SK-N-SH (cell line): ENCODE data around the gene RAMP2. TPM values are rescaled to one million over a fixed set of nuclear protein-coding genes. Genes with fewer than 3 reads are reported as not detected.
A peak's percentile ranks its signal among the peaks of the same experiment; 100 is the strongest.

Experiments
- CTCF ChIA-PET: fragments of 300-600, 350-600 bp; formaldehyde crosslinking; extraction: SDS; loops from one replicate; lab custom pipeline; 2021; lab: Yijun Ruan, JAX
- POLR2A ChIA-PET: fragments of 350-600 bp; sonication (Branson Sonifier 250); formaldehyde crosslinking; extraction: SDS; loops from one replicate; lab custom pipeline; 2020; ENCODE audit warnings: antibody characterized with exemption, inconsistent platforms; lab: Yijun Ruan, JAX
- DNase-seq: peaks from one replicate; pipeline ENCODE4 v3.0.0; 2012
- H2AFZ ChIP-seq: fragments of 200-600 bp; sonication (generic); 2 replicates; pipeline ENCODE4 v1.8.1; 2016; ENCODE audit warnings: antibody characterized with exemption, mild to moderate bottlenecking, low read depth
- H3F3A ChIP-seq: fragments of 200-600 bp; sonication (generic); replicated peaks from 2 replicates; pipeline ENCODE3; 2016; ENCODE audit warnings: antibody characterized with exemption, mild to moderate bottlenecking; ENCODE audit not compliant: insufficient read depth
- H3K27ac ChIP-seq, 2 experiments: fragments of 200-500 bp in 1 of 2; fragments of 200-600 bp in 1 of 2; sonication (Bioruptor generic) in 1 of 2; sonication (generic), shearing (Covaris generic) in 1 of 2; 2 replicates each; pipeline versions ENCODE4 v1.5.1 to v1.6.1; 2014 to 2016; ENCODE audit warnings: low read depth in 2 of 2, inconsistent platforms in 1 of 2, low read length in 1 of 2, mild to moderate bottlenecking in 1 of 2, mixed read lengths in 1 of 2
- H3K27me3 ChIP-seq: fragments of 200-600 bp; sonication (generic), shearing (Covaris generic); 2 replicates; pipeline ENCODE4 v1.6.1; 2016; ENCODE audit warnings: mixed run types; ENCODE audit not compliant: insufficient read depth
- H3K36me3 ChIP-seq, 2 experiments: fragments of 200-500 bp in 1 of 2; fragments of 200-600 bp in 1 of 2; sonication (Bioruptor generic) in 1 of 2; sonication (generic) in 1 of 2; replicated peaks in 1 of 2; 2 replicates each; pipeline versions ENCODE3 to v1.5.1; 2014 to 2016; ENCODE audit warnings: low read length in 1 of 2, mild to moderate bottlenecking in 1 of 2; ENCODE audit not compliant: insufficient read depth in 2 of 2, control insufficient read depth in 1 of 2
- H3K4me1 ChIP-seq, 2 experiments: fragments of 200-500 bp in 1 of 2; fragments of 200-600 bp in 1 of 2; sonication (Bioruptor generic) in 1 of 2; sonication (generic), shearing (Covaris generic) in 1 of 2; 2 replicates each; pipeline versions ENCODE4 v1.5.1 to v1.6.1; 2014 to 2016; ENCODE audit warnings: low read depth in 1 of 2, low read length in 1 of 2, mixed run types in 1 of 2; ENCODE audit not compliant: insufficient read depth in 2 of 2, control insufficient read depth in 1 of 2
- H3K4me2 ChIP-seq: fragments of 200-600 bp; sonication (generic), shearing (Covaris generic); 2 replicates; pipeline ENCODE4 v1.6.1; 2017; ENCODE audit warnings: mixed run types
- H3K4me3 ChIP-seq, 2 experiments: fragments of 200-500 bp in 1 of 2; fragments of 200-600 bp in 1 of 2; sonication (Bioruptor generic) in 1 of 2; sonication (generic), shearing (Covaris generic) in 1 of 2; 2 replicates each; pipeline versions ENCODE4 v1.5.1 to v1.8.1; 2014 to 2016; ENCODE audit warnings: low read depth in 2 of 2, inconsistent platforms in 1 of 2, low read length in 1 of 2, mild to moderate bottlenecking in 1 of 2, mixed read lengths in 1 of 2, moderate library complexity in 1 of 2
- H3K79me2 ChIP-seq: fragments of 200-600 bp; sonication (generic); 2 replicates; pipeline ENCODE4 v1.8.1; 2017; ENCODE audit warnings: mild to moderate bottlenecking; ENCODE audit not compliant: insufficient read depth
- H3K9ac ChIP-seq: fragments of 200-600 bp; sonication (generic); 2 replicates; pipeline ENCODE4 v1.6.1; 2017; ENCODE audit warnings: mixed run types
- H3K9me2 ChIP-seq: fragments of 200-600 bp; sonication (generic); 2 replicates; pipeline ENCODE4 v1.6.1; 2017; ENCODE audit warnings: mixed run types
- H3K9me3 ChIP-seq: fragments of 200-600 bp; sonication (generic); 2 replicates; pipeline ENCODE4 v1.6.1; 2017; ENCODE audit warnings: mixed run types, mild to moderate bottlenecking, moderate library complexity
- H4K20me1 ChIP-seq: fragments of 200-600 bp; sonication (generic); 2 replicates; pipeline ENCODE4 v1.6.1; 2017; ENCODE audit warnings: mild to moderate bottlenecking, mixed run types; ENCODE audit not compliant: insufficient read depth
- CHD2 ChIP-seq: fragments of 150-350 bp; IDR thresholded peaks from 2 replicates; pipeline ENCODE4 v1.6.1; 2018; ENCODE audit warnings: low read length; ENCODE audit not compliant: partially characterized antibody
- FOSL2 ChIP-seq: IDR thresholded peaks from 2 replicates; pipeline ENCODE4 v1.4.0; 2012; ENCODE audit warnings: low read depth, mild to moderate bottlenecking, moderate library complexity, borderline replicate concordance
- GATA2 ChIP-seq: sonication (generic); formaldehyde crosslinking; IDR thresholded peaks from 2 replicates; pipeline ENCODE4 v1.5.0; 2020; ENCODE audit warnings: mild to moderate bottlenecking, missing genetic modification reagents
- JUND ChIP-seq: IDR thresholded peaks from 2 replicates; pipeline ENCODE4 v1.4.0; 2012
- MEF2A ChIP-seq: IDR thresholded peaks from 2 replicates; pipeline ENCODE4 v1.4.0; 2012; ENCODE audit warnings: low read depth, borderline replicate concordance
- MXI1 ChIP-seq: IDR thresholded peaks from 2 replicates; pipeline ENCODE4 v1.6.1; 2012; ENCODE audit warnings: mild to moderate bottlenecking, low read depth, low read length, improper control_type of control experiment
- NFIC ChIP-seq: IDR thresholded peaks from 2 replicates; pipeline ENCODE4 v1.4.0; 2012; ENCODE audit warnings: borderline replicate concordance
- PBX3 ChIP-seq: IDR thresholded peaks from 2 replicates; pipeline ENCODE4; 2012
- POLR2AphosphoS5 ChIP-seq: IDR thresholded peaks from 2 replicates; pipeline ENCODE4 v1.6.1; 2012; ENCODE audit warnings: low read depth, low read length
- RCOR1 ChIP-seq: fragments of 150-350 bp; IDR thresholded peaks from 2 replicates; pipeline ENCODE4 v1.6.1; 2017; ENCODE audit warnings: antibody characterized with exemption, low read length
- RFX5 ChIP-seq: IDR thresholded peaks from 2 replicates; pipeline ENCODE4 v1.6.1; 2012; ENCODE audit warnings: mild to moderate bottlenecking, improper control_type of control experiment, low read length
- SIN3A ChIP-seq: IDR thresholded peaks from 2 replicates; pipeline ENCODE4 v1.6.1; 2012; ENCODE audit warnings: low read depth, mild to moderate bottlenecking, low read length, moderate library complexity, borderline replicate concordance
- USF2 ChIP-seq: fragments of 150-350 bp; IDR thresholded peaks from 2 replicates; pipeline ENCODE4 v1.6.1; 2017; ENCODE audit warnings: antibody characterized with exemption, low read length, low read depth, borderline replicate concordance
- YY1 ChIP-seq: IDR thresholded peaks from 2 replicates; pipeline ENCODE4 v1.4.0; 2012; ENCODE audit warnings: low read depth, mild to moderate bottlenecking
- WGBS: methylation state at CpG from one replicate; pipeline ENCODE4 v1.1.6; 2017; ENCODE audit warnings: low lambda C conversion rate; 5-methylcytosine and 5-hydroxymethylcytosine counted together
- polyA plus RNA-seq, 3 experiments: library from polyadenylated mRNA; depleted of rRNA; stranded (reverse); fragments of >200 nt; gene quantifications; 2 replicates each; pipeline ENCODE4 v1.2.3, GENCODE V29; 2012
- TF ChIP-seq, protein P1 (sequence below): fragments of 150-350 bp; IDR thresholded peaks from 2 replicates; pipeline ENCODE4 v1.6.1; 2016; ENCODE audit warnings: mild to moderate bottlenecking, low read depth, low read length

The RAMP2 gene
- polyA plus RNA-seq, 1 of the 3 experiments (the other 2 are of a cell fraction), result 3.0 TPM

DNA sequence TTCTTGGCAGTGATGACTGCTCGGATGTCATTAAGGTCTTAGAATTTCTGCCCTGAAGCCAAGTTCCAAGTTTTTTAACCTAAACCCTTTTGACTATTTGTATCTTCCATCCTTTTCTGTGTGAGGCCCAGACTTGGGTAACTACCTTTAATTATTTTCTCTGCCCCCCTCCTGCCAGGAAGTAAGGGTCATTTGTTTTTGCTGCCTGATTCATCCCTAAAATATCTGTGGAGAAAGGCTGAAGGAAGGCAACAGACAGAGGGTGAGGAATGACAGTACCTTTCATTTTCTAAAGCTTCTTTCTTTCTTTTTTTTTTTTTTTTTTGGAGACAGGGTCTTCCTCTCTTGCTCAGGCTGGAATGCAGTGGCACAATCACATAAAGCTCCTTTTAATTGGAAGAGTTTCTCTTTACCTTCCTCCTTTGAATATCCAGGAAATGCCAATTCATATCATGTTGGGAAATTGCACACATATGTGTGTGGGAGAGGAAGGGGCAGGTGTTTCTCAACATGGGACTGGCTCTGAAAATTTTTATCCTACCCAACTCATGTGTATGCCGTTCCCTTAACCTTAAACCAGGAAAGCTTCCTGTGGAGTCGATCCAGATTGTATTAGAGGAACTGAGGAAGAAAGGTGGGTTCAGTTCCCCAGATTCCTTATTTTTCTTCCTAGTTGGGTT is 13.2 kb downstream of the RAMP2 start:
- Histone ChIP-seq H3K79me2 (peaks cover 32% of the 10 kb centered on the region), H3K36me3 (peaks cover 16 to 44% of the 10 kb centered on the region in 2 experiments), H2AFZ (no peak overlapping the region), H3K9me2 (no peaks in the 10 kb centered on the region), H3K27me3 (no peaks in the 10 kb centered on the region), H3K9me3 (no peaks in the 10 kb centered on the region), H3F3A (peaks cover 29% of the 10 kb centered on the region), H4K20me1 (no peaks in the 10 kb centered on the region), H3K9ac (peak overlapping the region; percentile 94), H3K4me2 (peak overlapping the region; percentile 99), H3K4me1 (peaks cover 3 to 15% of the 10 kb centered on the region in 2 experiments; a peak in 2 of 4 replicates), H3K27ac (peak overlapping the region in 1 of 2 experiments; percentile 90; a peak in 2 of 4 replicates), H3K4me3 (peak overlapping the region; percentile 73 to 98)
- ChIA-PET POLR2A (interaction anchor here (1.3 to 1.9 kb wide), 6 partner anchors 8 to 238 kb away, joined by 3 to 17 read pairs (median 6); partner anchors contain the start of genes CNTD1, COA3, NAGLU and PSMC3IP), CTCF (interaction anchor here (1.2 to 4.0 kb wide), 5 partner anchors 8 to 107 kb away, joined by 3 to 48 read pairs (median 3); partner anchors contain the start of gene RAMP2)
- TF ChIP-seq NFIC (no peak), SIN3A (no peak), FOSL2 (peak; percentile 38; the same call in 1 of the 2 replicates), MXI1 (no peak), RFX5 (no peak), JUND (peak; percentile 62; the same call in 1 of the 2 replicates), PBX3 (peak; percentile 28; the same call in 1 of the 2 replicates), RCOR1 (no peak)
- TF ChIP-seq, protein P1, sequence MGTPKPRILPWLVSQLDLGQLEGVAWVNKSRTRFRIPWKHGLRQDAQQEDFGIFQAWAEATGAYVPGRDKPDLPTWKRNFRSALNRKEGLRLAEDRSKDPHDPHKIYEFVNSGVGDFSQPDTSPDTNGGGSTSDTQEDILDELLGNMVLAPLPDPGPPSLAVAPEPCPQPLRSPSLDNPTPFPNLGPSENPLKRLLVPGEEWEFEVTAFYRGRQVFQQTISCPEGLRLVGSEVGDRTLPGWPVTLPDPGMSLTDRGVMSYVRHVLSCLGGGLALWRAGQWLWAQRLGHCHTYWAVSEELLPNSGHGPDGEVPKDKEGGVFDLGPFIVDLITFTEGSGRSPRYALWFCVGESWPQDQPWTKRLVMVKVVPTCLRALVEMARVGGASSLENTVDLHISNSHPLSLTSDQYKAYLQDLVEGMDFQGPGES, result no peak
- DNase-seq, result no peak
- 46% methylated on average over 3 of the region's 3 CpGs for WGBS

DNA sequence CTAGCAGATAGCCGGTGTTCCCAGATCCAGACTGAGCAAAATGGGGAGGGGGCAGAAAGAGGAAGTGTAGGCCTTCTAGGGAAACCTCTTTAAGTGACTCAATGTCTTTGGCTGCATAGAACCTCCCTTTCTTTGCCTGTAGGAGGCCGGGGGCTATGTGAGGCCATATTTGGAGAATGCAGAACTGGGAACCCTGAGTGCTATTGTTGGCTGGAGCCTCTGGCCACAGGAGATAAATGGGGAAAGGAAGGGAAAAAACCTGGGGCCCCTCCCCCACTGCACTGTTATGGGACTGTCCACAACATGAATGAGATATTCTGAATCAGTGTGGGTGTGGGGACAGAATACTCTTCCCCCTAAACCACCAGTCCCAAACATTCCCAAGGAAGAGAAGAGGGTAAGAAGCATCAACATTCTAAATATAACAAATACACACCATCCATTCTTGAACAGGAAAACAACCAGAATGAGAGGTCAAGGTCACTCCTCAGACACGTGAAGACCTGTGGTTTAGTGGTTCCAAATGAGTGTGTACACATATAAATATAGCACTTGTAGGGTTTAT is 14.6 kb downstream of the RAMP2 start:
- Histone ChIP-seq H3K4me2 (no peak overlapping the region), H2AFZ (no peak overlapping the region), H3K9me3 (no peaks in the 10 kb centered on the region), H3K27me3 (no peaks in the 10 kb centered on the region), H3K27ac (no peak overlapping the region), H3K9ac (no peak overlapping the region), H3F3A (peaks cover 29% of the 10 kb centered on the region), H3K4me1 (peaks cover 12 to 15% of the 10 kb centered on the region in 2 experiments; a peak in 2 of 4 replicates), H3K9me2 (no peaks in the 10 kb centered on the region), H3K36me3 (peaks cover 19 to 44% of the 10 kb centered on the region in 2 experiments), H3K79me2 (peaks cover 34% of the 10 kb centered on the region), H3K4me3 (no peak overlapping the region), H4K20me1 (no peaks in the 10 kb centered on the region)
- TF ChIP-seq POLR2AphosphoS5 (no peak), MXI1 (no peak), CHD2 (no peak), YY1 (no peak), MEF2A (no peak), USF2 (no peak), GATA2 (CRISPR knock-in tag) (no peak), FOSL2 (no peak)
- no peak for DNase-seq
- CTCF ChIA-PET, result interaction anchor here (3.7 kb wide), 1 partner anchor 13 kb away, joined by 18 read pairs; no protein-coding TSS in a partner anchor
- 55% methylated on average over 3 of the region's 3 CpGs for WGBS
- POLR2A ChIA-PET, result no interaction called here
